K562 (cell line): ENCODE measurements around the gene SLC19A2. TPM values are rescaled to one million over a fixed set of nuclear protein-coding genes. Genes with fewer than 3 reads are reported as not detected.
A peak's percentile ranks its signal among the peaks of the same experiment; 100 is the strongest.

ENCODE experiments used
- ELF1 ChIP-seq: fragments of 200-800 bp; sonication (Bioruptor generic); IDR thresholded peaks from 2 replicates; pipeline ENCODE4 v1.6.1; 2016; ENCODE audit warnings: missing genetic modification characterization, missing compliant biosample characterization
- EP400 ChIP-seq: fragments of 450-650 bp; IDR thresholded peaks from 2 replicates; pipeline ENCODE4 v1.6.1; 2017; ENCODE audit warnings: antibody characterized with exemption, mild to moderate bottlenecking, moderate library complexity
- MTA1 ChIP-seq: fragments of 450-650 bp; IDR thresholded peaks from 2 replicates; pipeline ENCODE4 v1.6.1; 2017; ENCODE audit warnings: borderline replicate concordance
- NR2C1 ChIP-seq, 2 experiments: fragments of 450-650 bp; IDR thresholded peaks; 2 replicates each; pipeline ENCODE4 v1.6.1; 2017; ENCODE audit warnings: mild to moderate bottlenecking in 2 of 2, antibody characterized with exemption in 1 of 2, inconsistent platforms in 1 of 2, missing compliant biosample characterization in 1 of 2, missing genetic modification characterization in 1 of 2
- NRF1 ChIP-seq, 2 experiments: fragments of 450-650 bp; IDR thresholded peaks in 1 of 2; conservative IDR thresholded peaks in 1 of 2; 2 replicates each; pipeline ENCODE4 v1.6.1; 2014; ENCODE audit warnings: mild to moderate bottlenecking in 2 of 2
- SAP30 ChIP-seq: fragments of 200-600 bp; sonication (generic); IDR thresholded peaks from 2 replicates; pipeline ENCODE4 v1.6.1; 2012; ENCODE audit warnings: borderline replicate concordance, low read depth, mild to moderate bottlenecking, moderate library complexity, low read length, control low read depth, inconsistent platforms; ENCODE audit not compliant: insufficient read depth, poor library complexity, severe bottlenecking
- SMARCC2 ChIP-seq: fragments of 450-650 bp; IDR thresholded peaks from 2 replicates; pipeline ENCODE4 v1.6.1; 2017; ENCODE audit warnings: antibody characterized with exemption, moderate library complexity, mild to moderate bottlenecking, low read depth
- TAL1 ChIP-seq: fragments of 450-650 bp; IDR thresholded peaks from 2 replicates; pipeline ENCODE4 v1.6.1; 2016; ENCODE audit warnings: mild to moderate bottlenecking
- TBL1XR1 ChIP-seq, 2 experiments: IDR thresholded peaks; 2 replicates each; pipeline ENCODE4 v1.6.1; 2012; ENCODE audit warnings: improper control_type of control experiment in 2 of 2, low read length in 2 of 2, mild to moderate bottlenecking in 1 of 2
- TCF3 ChIP-seq: sonication (generic); formaldehyde crosslinking; IDR thresholded peaks from 2 replicates; pipeline ENCODE4 v1.4.0; 2020; ENCODE audit warnings: mild to moderate bottlenecking, missing genetic modification reagents
- TCF7 ChIP-seq: sonication (generic); IDR thresholded peaks from 2 replicates; pipeline ENCODE4 v1.6.1; 2016; ENCODE audit warnings: antibody characterized with exemption, borderline replicate concordance
- TRIM24 ChIP-seq, 2 experiments: fragments of 450-650 bp; IDR thresholded peaks; 2 replicates each; pipeline ENCODE4 v1.6.1; 2016
- ZNF134 ChIP-seq: fragments of 250-450 bp; sonication (Bioruptor Pico); conservative IDR thresholded peaks from 2 replicates; pipeline ENCODE4 v1.4.0; 2020
- polyA plus RNA-seq, 8 experiments: library from polyadenylated mRNA; depleted of rRNA in 4 of 8; stranded (reverse) in 5 of 8; unstranded in 3 of 8; fragments of >200 nt; fragmentation: Nextera tagmentation in 2 of 8; fragmentation: Illumina TruSeq in 1 of 8; extraction: Ambion mirVana in 2 of 8; extraction: Trizol in 1 of 8; gene quantifications; 2 replicates each; pipeline versions ENCODE4 v1.2.1 to v1.2.3, GENCODE V29; 2011 to 2014; ENCODE audit warnings: inconsistent platforms in 1 of 8, missing spikeins in 1 of 8
- total RNA-seq, 7 experiments: library from RNA; depleted of rRNA in 6 of 7; stranded (reverse); fragments of >200 nt in 6 of 7; fragmentation: Illumina TruSeq in 2 of 7; extraction: Trizol in 2 of 7; gene quantifications; 2 replicates each; pipeline versions ENCODE4 v1.2.1 to v1.2.3, GENCODE V29; 2011 to 2021; ENCODE audit warnings: low replicate concordance in 1 of 7
- TF ChIP-seq, protein P1 (sequence below): fragments of 450-650 bp; IDR thresholded peaks from 2 replicates; pipeline ENCODE4 v1.6.1; 2018; ENCODE audit warnings: mild to moderate bottlenecking, low read depth; ENCODE audit not compliant: partially characterized antibody
- TF ChIP-seq, protein P2 (sequence below), 2 experiments: fragments of 250-450 bp in 1 of 2; fragments of 450-650 bp in 1 of 2; sonication (Bioruptor Pico) in 1 of 2; IDR thresholded peaks; 2 replicates each; pipeline versions ENCODE4 v1.6.1 to v1.8.0; 2016 to 2021; ENCODE audit warnings: mild to moderate bottlenecking in 2 of 2, moderate library complexity in 2 of 2, missing compliant biosample characterization in 1 of 2, missing genetic modification characterization in 1 of 2
- TF ChIP-seq, protein P3 (sequence below): IDR thresholded peaks from 2 replicates; pipeline ENCODE4 v1.6.1; 2016; ENCODE audit warnings: missing genetic modification characterization, missing compliant biosample characterization
- TF ChIP-seq, protein P4 (sequence below), 2 experiments: fragments of 450-650 bp; IDR thresholded peaks; 2 replicates each; pipeline ENCODE4 v1.6.1; 2018; ENCODE audit warnings: mild to moderate bottlenecking in 2 of 2, low read depth in 1 of 2; ENCODE audit not compliant: partially characterized antibody in 2 of 2

The SLC19A2 gene
- total and polyA plus RNA-seq, 9 of the 15 experiments (the other 6 are each of a cell fraction or from before 2014, with no cell fraction given) = 7.4 to 42.8 (median 19.2) TPM

DNA sequence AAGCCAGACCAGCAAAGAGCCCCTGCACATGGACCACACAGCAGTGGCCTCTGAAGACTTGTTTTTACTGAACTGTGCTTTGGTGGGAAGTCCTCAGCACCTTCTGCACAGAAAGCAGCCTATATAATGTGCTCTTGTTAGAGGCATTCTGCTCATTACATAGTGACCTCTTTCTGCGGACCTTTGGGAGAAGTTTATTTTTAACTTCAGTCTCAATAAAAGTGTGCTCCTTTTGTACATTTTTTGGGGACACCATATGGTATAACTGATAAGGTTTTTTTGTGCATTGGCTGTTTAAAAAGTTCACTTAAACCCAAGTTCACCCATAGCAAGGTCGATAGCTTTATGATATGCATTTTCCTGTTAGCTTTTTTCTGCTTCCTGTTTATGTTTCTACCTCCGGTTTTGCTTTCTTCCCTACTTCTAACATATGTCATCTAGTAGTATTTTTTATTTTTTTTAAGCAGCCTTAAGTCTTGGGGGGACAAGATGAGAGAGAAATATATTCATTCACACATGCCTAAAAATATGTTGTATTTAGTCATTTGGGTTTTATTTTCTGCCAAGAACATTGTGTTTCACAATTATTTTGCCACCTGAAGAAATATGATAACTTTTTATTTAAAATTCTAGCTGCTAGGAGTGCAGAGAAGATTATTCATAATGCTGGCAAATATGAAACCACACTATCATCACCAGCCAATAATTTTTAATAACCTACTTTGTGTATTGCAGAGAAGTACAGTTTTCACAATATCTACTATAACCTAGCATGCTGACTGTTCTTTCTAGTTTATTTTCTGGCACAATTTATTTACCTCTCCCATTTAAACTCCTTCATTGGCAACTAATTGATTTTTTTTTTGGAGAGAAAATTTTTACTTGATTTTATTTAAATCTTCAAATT, 22.9 kb upstream of the SLC19A2 start (continued):
- TF ChIP-seq NRF1 (conservative IDR thresholded peaks at IDR 0.05 in 1 of 2, IDR thresholded peaks at IDR 0.05 in 1 of 2) (peak in 1 of 2 experiments; percentile 29; a peak in 1 of 4 replicates), TCF7 (no peak), SAP30 (no peak), TCF3 (peak; percentile 83), ELF1 (tag) (peak; percentile 60), EP400 (peak; percentile 41), TAL1 (peak; percentile 65), TRIM24 (IDR thresholded peaks at IDR 0.05) (0 out of 4 replicates have a peak, but pooled peaks of 1 of the 2 experiments have one; percentile 14), ZNF134 (CRISPR knock-in tag) (0 out of 2 replicates have a peak, but pooled peaks have one; percentile 40), NR2C1 (IDR thresholded peaks at IDR 0.05) (0 out of 2 replicates have a peak, but pooled peaks have one; percentile 22), NR2C1 (tag; IDR thresholded peaks at IDR 0.05) (peak; percentile 28; the same call in 1 of the 2 replicates), SMARCC2 (peak; percentile 53; the same call in 1 of the 2 replicates), TBL1XR1 (IDR thresholded peaks at IDR 0.05; ENCODE audit: low read length in 2 of 2) (peak in 1 of 2 experiments; percentile 56; a peak in 1 of 4 replicates), MTA1 (0 out of 2 replicates have a peak, but pooled peaks have one; percentile 27)
- TF ChIP-seq, protein P1, sequence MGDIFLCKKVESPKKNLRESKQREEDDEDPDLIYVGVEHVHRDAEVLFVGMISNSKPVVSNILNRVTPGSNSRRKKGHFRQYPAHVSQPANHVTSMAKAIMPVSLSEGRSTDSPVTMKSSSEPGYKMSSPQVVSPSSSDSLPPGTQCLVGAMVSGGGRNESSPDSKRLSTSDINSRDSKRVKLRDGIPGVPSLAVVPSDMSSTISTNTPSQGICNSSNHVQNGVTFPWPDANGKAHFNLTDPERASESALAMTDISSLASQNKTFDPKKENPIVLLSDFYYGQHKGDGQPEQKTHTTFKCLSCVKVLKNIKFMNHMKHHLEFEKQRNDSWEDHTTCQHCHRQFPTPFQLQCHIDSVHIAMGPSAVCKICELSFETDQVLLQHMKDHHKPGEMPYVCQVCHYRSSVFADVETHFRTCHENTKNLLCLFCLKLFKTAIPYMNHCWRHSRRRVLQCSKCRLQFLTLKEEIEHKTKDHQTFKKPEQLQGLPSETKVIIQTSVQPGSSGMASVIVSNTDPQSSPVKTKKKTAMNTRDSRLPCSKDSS = no peak
- TF ChIP-seq, protein P2, sequence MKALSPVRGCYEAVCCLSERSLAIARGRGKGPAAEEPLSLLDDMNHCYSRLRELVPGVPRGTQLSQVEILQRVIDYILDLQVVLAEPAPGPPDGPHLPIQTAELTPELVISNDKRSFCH (CRISPR knock-in tag; IDR thresholded peaks at IDR 0.05) = no peak
- TF ChIP-seq, protein P2 (tag; IDR thresholded peaks at IDR 0.05) = 0 out of 2 replicates have a peak, but pooled peaks have one; percentile 24
- TF ChIP-seq, protein P3, sequence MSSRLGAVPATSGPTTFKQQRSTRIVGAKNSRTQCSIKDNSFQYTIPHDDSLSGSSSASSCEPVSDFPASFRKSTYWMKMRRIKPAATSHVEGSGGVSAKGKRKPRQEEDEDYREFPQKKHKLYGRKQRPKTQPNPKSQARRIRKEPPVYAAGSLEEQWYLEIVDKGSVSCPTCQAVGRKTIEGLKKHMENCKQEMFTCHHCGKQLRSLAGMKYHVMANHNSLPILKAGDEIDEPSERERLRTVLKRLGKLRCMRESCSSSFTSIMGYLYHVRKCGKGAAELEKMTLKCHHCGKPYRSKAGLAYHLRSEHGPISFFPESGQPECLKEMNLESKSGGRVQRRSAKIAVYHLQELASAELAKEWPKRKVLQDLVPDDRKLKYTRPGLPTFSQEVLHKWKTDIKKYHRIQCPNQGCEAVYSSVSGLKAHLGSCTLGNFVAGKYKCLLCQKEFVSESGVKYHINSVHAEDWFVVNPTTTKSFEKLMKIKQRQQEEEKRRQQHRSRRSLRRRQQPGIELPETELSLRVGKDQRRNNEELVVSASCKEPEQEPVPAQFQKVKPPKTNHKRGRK = peak; percentile 87
- TF ChIP-seq, protein P4, sequence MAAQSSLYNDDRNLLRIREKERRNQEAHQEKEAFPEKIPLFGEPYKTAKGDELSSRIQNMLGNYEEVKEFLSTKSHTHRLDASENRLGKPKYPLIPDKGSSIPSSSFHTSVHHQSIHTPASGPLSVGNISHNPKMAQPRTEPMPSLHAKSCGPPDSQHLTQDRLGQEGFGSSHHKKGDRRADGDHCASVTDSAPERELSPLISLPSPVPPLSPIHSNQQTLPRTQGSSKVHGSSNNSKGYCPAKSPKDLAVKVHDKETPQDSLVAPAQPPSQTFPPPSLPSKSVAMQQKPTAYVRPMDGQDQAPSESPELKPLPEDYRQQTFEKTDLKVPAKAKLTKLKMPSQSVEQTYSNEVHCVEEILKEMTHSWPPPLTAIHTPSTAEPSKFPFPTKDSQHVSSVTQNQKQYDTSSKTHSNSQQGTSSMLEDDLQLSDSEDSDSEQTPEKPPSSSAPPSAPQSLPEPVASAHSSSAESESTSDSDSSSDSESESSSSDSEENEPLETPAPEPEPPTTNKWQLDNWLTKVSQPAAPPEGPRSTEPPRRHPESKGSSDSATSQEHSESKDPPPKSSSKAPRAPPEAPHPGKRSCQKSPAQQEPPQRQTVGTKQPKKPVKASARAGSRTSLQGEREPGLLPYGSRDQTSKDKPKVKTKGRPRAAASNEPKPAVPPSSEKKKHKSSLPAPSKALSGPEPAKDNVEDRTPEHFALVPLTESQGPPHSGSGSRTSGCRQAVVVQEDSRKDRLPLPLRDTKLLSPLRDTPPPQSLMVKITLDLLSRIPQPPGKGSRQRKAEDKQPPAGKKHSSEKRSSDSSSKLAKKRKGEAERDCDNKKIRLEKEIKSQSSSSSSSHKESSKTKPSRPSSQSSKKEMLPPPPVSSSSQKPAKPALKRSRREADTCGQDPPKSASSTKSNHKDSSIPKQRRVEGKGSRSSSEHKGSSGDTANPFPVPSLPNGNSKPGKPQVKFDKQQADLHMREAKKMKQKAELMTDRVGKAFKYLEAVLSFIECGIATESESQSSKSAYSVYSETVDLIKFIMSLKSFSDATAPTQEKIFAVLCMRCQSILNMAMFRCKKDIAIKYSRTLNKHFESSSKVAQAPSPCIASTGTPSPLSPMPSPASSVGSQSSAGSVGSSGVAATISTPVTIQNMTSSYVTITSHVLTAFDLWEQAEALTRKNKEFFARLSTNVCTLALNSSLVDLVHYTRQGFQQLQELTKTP (IDR thresholded peaks at IDR 0.05; ENCODE audit: low read depth in 1 of 2, partially characterized antibody in 2 of 2) = peak in 1 of 2 experiments; percentile 67
